HG02884 (cell line): ENCODE measurements around the gene LYAR.

Source experiments
- ATAC-seq: cut with Tn5 transposase; IDR thresholded peaks from one replicate; pipeline ENCODE4 v1.9.1; 2021; ENCODE audit warnings: mild to moderate bottlenecking, moderate library complexity; ENCODE audit not compliant: unreplicated experiment

Gene LYAR

GRCh38 chr4:4225915-4226605, 63.9 kb downstream of the LYAR start:
- no peak for ATAC-seq
